Effector CD4-positive, alpha-beta T cell (primary cell): ENCODE data around the gene NDRG2.
"Not testable (repeated sequence)": the region's sequence is repeated elsewhere in the genome, so short reads cannot be mapped to it uniquely, and the experiment has no call there.

Source experiments
- DNase-seq: peaks from one replicate; pipeline ENCODE4 v3.0.0-alpha.2; 2020

The NDRG2 gene

DNA sequence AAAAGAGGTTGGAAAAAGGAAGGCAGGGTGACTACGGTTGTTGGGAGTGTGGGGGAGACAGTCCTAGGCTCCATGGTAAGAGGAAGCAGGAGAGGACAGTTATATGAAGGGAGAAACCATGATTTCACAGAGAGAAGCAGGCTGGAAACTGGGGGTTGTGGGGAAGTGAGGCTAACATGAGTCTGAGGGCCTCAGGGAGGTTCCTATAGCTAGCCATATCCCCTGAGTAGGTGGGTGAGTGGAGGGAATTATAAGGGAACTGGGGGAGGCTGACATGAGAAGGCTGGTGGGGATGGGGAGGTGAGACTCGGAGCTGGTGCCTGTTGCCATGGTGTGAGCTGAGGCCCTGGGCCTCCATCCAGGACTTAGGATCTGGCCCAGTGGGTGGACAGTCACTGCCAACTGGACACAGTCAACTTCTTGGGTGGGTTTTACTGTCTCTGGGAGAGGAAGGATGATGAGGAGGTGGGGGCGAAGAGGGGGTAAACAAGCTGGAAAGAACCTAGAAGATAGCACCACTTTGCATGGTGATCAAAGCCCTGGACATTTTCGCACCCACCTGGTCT is 8.4 kb upstream of the NDRG2 start:
- no peak for DNase-seq

DNA sequence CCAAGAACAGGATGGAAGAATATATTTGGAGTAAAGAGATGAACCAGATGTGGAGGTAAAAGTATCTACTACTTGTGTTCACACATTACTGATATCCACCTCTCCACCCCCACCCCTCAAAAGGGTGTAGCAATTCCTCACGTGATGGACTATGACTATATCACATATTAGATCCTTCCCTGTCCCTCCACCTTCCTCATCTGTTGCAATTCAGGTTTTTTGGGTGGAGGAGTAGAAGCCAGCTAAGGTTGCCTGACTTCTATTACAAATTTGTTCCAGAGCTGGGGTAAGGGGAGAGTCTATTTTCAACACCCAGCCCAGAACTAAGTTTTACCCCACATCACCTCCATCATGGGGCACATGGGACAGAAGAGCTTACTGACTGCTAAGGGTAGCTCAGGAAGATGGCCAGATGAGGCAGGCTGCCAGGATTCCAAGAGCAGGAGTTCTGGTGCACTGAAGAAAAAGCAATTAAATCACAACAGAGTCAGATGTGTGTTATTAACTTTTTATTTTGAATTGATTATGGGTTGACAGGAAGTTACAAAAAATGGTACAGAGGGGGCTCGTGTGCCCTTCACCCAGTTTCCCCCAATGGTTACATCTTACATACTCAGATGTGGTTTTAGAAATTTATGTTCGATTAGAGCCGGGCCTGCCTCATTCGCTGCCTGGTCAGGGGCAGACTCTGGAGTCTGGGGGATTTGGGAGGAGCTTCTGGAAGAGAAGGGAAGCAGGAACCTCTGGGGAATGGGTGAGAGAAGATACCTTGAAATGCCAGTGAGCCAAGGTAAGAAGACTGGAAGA is 7.7 kb upstream of the NDRG2 start:
- DNase-seq, result no peak

DNA sequence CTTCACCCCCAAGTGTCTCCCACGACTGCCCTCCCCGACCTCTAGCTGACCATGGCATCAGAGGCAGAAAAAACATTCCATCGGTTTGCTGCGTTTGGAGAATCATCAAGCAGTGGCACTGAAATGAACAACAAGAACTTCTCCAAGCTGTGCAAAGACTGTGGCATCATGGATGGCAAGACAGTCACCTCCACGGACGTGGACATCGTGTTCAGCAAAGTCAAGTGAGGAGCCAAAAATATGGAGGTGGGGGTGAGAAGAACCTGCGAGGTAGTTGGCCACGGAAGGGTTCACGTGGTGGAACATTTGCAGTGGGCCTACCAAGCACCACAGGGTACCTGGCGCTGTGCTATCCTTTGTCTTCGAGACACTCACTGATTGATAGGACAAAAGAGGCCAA is 5.7 kb upstream of the NDRG2 start:
- no peak for DNase-seq

DNA sequence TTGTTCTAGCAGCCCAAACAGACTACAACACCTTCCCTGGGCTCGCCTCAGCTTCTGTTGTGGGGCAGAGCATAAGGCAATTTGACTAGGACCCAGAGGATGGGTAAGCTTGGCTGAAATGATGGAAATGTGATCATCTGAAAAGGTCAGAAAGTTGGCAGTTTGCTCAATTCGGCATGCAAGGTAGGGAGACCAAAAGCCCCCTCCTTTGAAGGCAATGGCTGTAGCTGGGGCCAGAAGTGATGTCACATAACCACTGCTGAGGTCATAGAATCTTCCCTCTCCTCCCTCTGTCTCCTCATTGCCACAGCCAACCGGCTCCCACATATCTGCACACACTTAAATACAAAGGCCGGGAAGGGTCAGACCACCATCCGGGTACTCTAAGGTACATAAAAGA is 5.1 kb upstream of the NDRG2 start, which contains the start of gene TPPP2:
TPPP2 (plus strand) TSS at position 301 of the 400 bp plus-strand sequence. CDS start 365 bp downstream, outside the sequence.
- no peak for DNase-seq

DNA sequence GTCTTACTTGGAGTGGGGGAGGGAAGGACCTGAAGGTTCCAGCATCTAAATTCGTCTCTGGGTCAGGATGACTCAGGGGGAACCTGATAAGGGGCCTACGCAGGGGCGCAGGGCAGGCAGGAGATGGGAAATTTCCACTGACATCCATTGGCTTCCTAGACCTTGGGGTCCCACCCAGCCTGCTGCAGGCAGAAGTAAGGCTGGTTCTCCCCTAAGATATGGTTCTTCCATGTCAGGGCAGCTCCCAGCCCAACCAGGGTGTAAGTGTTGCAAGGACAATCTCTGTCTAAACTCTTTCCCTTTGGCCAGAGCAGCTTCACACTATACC is 2.1 kb upstream of the NDRG2 start:
- DNase-seq, result no peak

DNA sequence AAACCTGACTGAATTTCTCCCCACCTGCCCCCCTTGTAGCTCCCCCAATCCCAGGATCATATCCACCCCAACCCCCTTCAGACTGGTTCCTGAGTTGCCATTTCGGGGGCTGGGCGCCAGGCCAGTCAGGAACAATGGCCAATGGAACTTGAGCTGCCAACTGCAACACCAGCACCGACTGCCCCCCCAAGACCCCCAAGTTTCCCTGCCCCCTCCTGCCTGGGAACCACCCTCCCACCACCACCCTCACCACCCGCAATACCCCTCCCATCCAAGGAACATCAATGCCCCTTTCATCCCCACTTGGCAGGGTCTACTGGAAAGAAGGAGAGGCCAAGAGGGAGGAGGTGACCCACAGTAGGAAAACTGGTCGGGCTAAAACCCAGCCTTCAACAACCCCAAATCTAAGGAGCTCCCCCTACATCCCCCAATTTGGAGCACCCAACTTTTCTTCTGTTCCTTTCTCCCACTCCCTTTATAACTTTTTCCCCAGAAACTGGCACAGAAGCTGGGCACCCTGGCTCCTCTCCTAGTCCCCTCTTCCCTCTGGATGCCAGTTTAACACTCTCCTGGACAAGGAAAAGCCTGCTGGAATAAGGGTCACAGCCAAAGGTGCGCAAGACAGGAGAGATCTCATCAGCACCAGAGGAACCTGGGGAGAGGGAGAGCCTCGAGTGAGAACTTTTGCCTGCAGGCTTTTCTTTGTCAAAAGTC is 1.6 kb upstream of the NDRG2 start:
- no peak for DNase-seq

DNA sequence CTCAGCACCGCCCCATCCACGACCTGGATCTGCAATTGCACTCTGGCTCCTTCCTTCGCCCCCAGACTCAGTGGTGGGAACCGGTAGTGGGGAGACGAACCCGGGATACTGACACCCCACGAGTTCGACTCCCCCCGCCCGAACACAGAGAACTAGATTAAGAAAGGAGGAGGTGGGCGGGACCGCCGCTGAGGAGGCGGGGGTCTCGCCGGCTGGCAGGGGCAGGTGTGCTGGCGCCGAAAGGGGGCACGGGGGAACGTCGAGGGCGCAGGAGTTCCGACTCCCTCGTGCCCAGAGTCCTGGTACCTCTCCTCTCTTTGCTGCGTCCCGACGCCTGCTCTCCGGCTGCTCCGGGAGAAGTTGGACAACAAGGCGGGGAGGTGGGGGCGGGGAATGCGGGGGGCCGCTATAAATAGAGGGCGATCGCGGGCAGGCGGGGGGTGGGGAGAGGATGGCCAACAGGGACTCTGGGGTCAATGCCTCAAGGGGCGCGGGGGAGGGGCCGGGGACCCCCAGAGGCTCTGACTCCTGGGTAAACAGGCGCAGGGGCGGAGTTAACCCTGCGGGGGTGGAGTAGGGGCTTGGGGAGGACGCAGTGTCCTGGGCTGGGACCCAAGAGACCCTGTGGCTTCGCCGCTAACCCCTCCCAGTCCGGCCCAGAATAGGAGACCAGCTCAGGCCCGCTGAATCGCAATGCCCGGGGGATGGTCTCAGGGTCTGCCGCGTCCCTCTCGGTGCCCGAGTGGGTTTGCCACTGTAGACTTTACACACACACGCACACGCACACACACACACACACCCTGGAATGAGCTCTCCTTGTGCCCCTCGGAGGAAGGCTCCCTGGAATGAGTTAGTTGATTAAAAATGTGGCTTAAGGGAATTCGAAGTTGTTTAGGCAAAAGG is 761 bp upstream of the NDRG2 start:
- DNase-seq, result no peak

DNA sequence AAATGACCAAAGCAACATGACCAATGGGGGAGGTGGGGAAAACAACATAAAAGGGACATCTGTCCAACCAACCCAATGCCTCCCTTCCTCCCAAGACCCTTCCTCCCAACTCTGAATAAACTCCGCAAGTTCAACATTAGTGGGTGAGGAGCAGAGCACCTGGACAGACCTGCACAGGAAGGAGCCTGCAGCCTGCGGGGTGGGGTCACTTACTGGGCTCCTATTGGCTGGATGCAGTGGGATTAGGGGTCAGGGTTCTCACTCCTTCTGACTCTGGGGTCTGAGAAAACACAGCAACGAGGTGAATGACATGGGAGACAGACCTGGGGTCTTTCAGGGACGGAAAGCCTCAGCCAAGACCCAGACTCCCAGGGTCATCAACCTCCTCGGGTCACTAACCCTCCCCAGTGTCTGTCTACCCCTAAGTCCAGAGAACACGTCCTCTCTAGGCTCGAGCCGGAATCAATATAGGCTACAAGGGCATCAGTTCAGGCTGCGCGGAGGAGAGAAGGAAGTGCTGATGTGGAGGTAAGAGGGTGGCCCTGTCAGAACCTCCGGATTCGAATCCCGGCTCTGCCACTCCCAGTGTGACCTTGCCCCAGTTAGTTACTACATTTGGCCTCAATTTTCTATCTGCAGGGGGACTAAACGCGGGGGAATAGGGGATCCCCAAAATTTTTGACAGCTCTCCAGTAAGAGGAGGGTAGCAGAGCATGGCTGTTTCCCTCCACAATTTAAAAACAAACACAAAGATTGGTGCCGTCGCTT is 860 bp downstream of the NDRG2 start:
- no peak for DNase-seq

DNA sequence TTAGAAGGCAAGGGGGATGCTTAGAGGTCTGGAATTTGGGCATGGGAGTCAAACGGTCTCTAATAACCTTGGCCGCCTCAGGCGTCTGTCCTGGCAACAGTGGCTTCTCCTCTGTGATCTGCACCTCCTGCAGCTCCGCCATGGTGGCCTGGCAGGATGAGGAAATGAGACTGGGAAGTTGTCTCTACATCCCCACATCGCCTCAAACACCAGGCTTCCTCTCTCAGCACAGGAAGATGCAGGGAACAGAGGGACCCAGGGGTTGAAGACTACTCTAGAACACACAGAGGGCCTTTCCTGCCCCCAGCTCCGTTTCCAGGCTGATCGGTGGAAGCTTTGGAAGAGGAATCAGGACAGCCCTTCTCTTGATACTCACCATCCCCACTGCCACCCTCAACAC is 1.7 kb downstream of the NDRG2 start:
- DNase-seq, result no peak

DNA sequence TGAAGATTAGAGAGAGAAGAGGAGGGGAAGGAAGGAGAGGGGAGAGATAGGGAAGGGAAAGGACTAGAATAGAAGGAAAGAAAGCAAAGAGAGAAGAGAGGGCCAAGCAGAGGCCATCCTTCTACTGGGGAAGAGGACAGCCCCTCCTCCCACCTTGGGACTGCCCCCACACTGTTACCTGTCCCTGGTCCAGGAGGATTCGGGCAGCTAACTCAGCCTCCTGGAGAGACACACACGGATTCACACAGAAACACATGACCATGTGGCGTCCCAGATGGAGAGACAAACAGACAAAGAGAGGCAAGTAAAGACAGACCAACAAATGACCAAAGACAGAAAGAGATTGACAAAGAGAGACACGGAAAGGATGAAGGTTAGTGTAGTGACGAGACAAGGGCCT is 2.2 kb downstream of the NDRG2 start:
- no peak for DNase-seq

DNA sequence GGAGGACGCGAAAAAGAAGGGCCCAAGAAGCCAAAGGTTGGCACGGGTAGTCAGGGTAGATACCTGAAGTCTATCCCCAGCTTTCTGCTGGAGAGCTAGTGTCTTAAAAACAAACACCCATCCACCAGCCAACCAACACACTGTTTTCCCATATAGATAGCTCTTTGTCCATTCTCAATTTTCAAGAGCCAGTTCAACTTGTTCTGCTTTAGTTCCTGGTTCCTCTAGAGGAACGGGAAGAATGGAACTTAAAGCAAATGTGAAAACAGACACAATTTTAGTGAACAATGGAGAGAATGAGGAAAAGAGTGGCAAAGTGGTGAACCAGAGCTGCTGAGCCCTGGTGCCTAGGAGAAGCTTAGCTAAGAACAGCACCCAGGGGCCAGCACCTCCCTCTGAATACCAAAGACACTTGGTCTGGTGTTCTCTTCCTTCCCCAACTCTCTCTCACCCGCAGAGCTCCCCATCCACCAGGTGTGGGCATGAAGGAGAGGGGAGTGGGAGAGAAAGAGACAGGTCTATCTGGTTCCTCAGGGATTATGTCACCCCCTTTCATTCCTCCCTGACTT is 3.8 kb downstream of the NDRG2 start:
- DNase-seq, result no peak

DNA sequence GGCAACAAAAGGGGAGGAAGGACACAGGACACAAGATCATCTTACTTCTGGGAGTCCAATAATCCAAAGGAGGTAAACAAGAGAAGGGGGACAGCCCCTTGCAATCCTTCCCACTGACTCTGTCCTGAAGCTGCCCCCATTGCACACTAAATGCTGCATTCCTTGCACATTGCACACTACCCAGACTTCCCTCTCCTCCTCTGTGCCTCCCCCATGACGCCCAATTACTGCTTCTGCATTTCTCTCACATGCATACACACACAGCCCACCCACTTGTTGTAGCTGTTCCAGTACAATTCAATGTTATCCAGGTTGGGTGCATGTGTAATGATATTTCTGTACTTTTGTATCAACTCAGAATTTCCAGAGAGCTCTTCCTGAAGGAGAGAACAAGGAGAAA is 5.5 kb downstream of the NDRG2 start:
- DNase-seq, result no peak

DNA sequence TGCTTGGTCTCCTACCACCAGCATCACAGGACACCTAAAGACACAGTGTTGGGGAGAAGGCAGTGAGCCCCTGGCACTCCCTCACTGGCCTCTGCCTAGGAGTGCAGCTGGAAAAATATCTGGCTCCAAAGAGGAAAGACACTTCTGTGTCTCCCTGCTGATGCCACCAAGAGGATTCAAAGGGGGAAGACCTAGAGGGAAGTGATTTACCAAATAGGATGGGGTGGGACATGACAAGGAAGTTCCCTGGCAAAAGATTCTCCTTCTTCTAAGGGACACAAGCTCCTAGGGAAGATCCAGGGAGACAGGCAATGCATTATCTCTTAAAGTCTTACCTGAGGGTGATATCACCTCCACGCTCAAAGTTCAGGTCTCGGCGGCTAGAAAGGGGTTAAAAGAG is 6.1 kb downstream of the NDRG2 start:
- DNase-seq, result no peak

DNA sequence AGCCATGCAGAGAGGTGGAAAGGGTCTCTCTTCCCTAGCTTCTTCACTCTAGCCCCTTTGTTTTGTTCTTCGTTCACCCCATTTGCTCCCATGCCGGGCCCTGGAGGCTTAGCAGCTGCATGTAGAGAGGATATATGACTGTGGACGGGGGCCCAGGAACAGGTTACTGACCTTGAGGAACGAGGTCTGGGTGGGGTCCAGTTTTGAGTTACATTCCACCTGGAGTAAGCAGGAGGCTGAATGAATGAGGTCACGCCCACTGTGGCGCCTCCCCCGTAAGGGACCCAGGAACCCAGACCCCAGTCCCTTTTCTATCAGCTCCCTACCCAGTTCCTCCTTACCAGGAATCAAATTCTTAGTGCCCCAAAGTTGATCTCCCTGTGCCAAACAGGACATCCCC is 6.6 kb downstream of the NDRG2 start:
- no peak for DNase-seq

DNA sequence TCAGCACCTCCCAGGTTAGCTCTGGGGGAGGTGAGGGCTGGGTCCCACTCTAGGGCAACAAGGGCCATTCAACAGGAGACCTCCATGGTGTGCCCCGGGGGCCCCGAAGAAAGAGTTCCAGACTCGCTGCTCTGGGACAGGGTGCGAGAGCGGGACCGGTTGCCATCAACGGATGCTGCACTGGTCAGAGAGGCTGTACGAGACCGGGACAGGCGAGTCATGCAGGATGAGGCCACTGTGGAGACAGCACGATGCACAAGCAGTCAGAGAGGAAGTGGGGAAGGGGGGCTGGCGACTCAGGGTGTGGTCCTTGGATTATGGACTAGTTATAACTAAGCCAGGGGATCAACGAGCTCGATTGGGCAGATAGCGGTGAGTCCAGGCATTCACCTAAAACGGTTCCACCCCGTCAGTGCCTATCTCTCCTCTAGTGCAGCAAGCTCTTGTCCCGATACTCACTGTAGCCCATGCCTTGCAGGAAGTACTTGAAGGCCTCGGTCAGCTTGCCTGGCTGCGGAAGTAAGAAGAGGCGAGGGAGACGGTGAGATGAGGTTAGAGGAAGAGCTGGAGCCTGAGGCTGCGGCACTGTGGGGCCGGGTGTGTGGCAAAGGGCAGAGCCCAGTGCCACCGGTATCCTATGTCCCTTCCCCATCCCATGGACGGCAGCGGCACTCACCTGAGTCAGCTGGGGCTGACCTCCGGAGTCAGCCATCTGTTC is 7.2 kb downstream of the NDRG2 start:
- DNase-seq, result no peak

DNA sequence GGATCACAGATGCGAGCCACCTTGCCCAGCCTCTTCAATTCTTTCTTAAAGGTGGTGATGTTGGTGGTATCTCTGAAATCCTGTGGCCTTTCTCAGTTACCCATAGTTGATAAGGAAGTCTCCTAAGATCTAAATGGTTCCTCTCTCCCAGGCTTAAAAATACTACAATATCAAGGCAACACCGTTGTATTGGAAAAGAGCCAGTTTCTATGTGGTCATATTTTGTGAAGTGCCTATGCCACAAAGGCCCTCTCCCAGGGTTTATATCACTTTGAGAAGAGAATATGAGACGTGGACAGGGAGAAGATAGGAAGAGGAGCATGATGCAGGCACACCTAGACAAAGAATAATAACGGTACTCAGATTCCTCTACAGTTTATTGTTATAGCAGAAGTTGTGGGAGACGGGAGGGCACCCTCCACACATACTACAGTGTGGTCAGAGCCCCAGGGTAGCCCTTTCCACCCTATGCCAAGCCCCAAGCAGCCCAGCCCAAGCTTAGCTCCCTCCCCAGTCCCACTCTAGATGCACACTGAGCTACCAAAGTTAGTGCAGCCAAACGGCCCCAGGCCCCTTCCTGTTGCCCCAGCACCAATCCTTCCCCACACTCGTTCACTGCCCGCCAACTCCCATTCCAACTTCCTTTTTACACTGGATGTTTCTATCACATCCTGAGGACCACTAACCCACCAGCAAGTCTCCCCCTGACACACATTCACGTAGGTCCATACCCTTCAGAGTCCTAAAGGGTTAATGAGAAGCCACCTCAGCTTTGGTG is 8.3 kb downstream of the NDRG2 start:
- no peak for DNase-seq

DNA sequence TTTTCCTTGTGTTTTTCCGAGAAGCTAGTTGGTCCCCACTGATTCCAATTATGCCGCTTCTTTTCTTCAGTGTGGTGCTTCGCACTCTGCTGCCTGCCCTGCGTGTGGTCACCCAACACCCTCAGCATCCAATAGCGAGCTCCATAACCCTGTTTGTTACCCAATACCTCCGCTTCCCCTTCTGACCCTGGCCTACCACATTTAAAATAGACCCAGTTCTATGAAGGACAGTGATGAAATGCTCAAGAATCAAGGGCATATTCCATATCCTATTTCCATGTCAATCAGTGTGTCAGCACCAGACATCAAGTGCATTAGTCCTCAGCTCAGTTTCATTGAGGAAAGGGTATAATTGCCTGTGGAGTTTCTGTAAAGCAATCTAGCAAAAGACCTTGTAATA is 9.5 kb downstream of the NDRG2 start:
- DNase-seq, result no peak

DNA sequence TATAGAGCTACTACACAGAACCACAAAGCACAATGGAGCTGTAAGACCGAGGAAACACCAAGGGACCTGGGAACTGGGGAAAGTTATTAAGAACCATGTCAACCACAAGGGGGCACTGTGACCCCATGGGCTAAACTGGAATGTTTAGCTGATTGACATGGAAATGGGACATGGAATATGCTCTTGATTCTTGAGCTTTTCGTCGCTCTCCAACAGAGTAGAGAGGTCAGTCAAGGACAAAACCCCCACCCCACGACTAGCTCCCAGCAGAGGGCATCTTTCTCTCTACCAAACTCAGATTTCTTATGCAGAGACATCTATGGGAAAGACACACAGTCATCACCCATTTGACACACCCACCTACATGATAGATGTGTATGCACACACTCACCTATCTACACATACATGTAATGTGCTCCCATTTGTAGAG is 10.1 kb downstream of the NDRG2 start:
- peak; percentile 85 for DNase-seq

DNA sequence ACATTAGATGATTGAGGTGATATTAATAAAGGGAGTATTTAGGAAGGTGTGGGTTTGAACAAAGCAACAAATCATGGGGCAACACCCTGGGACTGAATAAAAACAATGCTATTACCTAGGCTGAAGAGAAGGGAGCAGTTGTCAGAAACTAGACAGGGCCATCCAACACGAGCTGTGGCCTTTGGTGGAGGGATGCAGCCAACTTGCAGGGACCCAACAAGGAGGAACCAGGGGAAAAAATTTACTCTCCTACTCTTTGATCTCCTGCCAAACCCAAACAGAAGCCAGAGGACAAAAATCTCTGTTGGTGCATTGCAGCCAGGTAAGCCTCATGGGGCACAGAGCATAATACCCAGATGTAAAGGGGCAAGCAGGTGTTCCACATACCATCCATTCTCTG is 13.7 kb downstream of the NDRG2 start:
- no peak for DNase-seq

DNA sequence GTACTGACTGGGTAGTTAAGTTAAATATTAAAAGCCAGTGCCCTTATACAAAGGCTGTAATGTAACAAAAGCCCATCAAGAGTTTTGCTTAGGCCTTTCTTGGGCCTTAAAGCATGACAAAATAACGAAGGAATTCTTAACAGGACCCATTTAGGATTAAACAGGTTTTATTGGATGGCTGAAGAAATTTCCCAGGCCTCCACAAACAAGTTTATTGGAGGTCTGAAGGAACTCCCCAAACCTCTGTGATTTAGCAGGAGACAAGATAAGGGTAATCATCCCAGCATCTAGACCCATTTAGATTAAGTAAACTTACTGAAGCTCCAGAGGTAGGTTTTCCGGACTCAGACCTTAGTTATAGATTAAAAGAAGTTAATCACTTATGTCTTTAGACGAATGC is 15.1 kb downstream of the NDRG2 start:
- not testable (repeated sequence) for DNase-seq
